GM19239 (cell line): ENCODE measurements around the gene NT5C3A.

ENCODE experiments used
- DNase-seq: peaks from one replicate; pipeline ENCODE4 v3.0.0; 2011; ENCODE audit warnings: low spot score; ENCODE audit not compliant: insufficient read length
- FAIRE-seq: peaks from 2 replicates; lab custom pipeline; 2011; peaks lifted over from hg19 to GRCh38; lab: Jason Lieb, UNC

Gene NT5C3A

DNA sequence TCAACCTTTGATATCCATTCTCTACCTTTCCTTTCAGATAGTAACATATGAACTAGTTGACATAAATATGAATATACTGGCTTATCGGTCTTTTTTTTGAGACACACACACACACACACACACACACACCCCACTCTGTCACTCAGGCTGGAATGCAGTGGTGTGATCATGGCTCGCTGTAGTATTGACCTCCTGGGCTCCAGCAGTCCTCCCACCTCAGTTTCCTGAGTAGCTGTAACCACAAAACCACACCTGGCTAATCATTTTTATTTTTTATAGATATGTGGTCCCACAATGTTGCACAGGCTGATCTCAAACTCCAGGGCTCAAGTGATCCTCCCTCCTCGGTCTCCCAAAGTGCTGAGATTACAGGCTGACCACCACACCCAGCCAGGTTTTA, 14.2 kb upstream of the NT5C3A start:
- no peak for DNase-seq
- FAIRE-seq, result peak; percentile 14

DNA sequence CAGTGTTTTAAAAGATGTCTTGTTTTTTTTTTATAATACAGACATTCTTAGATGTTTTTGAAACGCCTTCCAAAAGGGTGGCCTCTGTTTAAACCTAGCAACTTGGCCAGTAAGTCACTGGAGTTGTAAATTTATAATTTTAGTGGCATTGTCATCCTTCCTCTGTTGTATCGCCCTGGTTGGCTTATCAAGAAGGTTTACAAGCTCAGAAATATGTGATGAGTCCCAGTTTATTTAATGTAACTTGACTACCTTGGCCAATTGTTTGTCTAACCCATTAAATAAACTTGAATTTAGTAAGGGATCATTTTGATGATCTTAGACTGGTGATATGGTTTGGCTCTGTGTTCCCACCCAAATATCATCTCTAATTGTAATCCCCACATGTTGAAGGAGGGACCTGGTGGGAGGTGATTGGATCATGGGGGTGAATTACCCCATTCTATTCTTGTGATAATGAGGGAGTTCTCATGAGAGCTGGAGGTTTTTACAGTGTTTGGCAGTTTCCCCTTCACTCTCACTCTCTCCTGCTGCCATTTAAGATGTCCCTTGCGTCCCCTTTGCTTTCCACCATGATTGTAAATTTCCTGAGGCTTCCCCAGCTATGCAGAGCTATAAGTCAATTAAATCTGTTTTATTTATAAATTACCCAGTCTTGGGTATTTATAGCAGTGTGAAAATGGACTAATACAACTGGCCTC, 13.4 kb upstream of the NT5C3A start:
- no peak for FAIRE-seq
- DNase-seq, result no peak

DNA sequence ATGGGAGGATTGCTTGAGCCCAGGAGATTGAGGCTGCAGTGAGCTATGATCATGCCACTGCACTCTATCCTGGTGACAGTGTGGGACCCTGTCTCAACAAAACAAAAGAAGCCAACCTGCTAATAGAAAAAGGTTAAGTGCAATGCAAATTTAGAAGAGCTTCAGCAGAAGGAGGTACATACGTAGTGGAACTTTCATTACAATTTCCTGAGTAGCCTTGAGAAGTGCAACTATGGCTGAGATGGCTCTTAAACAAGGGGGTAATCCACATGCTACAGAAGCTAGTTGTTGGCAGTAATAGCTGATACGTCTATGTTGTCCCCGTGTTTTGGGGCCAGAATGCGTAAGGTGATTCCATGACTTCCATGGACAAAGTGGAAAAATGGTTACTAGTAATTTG, 10.7 kb upstream of the NT5C3A start:
- DNase-seq (no peak), FAIRE-seq (no peak)

DNA sequence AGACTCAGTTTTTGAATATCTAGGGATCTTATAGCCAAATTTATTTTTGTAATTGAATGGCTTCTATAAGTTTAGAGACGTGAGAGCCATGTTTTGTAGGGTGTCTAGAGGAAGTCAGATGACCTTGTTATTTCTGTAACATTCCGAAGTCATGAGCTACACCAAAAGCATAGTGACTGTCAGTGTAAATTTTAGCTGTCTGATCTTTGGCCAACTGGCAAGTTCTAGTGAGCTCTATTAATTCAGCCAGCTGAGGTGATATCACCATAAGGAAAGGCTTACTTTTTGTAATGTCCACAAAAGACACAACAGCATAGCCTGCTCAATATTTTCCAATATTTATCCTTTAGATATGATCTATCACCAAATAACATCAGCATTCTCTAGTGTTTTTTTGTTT, 9.9 kb upstream of the NT5C3A start:
- DNase-seq, result no peak
- no peak for FAIRE-seq

DNA sequence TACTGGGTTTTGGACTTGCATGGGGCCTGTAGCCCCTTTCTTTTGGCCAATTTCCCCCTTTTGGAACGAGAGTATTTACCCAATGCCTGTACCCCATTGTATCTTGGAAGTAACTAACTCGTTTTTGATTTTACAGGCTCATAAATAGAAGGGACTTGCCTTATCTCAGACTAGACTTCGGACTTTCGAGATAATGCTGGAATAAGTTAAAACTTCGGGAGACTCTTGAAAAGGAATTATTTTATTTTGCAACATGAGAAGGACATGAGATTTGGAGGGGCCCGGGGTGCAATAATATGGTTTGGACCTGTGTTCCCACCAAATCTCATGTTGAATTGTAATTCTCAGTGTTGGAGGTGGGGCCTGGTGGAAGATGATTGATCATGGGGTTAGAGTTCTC, 8.3 kb upstream of the NT5C3A start:
- no peak for FAIRE-seq
- no peak for DNase-seq

DNA sequence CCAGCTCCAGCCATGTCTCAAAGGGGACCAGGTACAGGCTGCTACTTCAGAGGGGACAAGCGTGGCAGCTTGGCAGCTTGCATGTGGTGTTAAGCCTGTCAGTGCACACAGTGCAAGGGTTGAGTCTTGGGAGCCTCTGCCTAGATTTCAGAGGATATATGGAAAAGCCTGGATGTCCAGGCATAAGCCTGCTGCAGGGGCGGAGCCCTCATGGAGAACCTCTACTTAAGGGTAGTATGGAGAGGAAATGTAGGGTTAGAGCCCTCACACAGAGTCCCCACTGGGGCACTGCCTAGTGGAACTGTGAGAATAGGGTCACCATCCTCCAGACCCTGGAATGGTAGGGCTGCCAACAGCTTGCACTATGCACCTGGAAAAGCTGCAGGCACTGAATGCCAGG, 7.7 kb upstream of the NT5C3A start:
- no peak for FAIRE-seq

DNA sequence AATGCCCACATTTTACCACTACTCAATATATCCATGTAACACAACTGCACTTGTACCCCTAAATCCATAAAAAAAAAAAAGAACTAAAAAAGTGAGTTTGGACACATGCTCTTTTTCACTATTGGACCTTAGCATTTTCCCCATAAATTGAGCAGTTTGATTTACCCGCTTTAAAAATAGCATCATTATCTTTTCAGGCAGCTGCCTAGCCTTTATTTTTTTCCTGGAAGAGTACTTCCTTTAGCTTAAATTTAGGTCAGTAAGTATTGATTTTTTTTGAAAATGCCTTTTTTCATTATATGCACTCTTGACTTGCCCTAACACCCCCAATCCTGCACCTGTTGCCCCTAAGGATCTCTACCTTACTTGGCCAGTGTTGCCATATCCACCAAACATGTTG, 5.3 kb upstream of the NT5C3A start:
- FAIRE-seq, result no peak

More for the DNA sequence above, 7.7 kb upstream of the NT5C3A start:
- DNase-seq, result no peak

DNA sequence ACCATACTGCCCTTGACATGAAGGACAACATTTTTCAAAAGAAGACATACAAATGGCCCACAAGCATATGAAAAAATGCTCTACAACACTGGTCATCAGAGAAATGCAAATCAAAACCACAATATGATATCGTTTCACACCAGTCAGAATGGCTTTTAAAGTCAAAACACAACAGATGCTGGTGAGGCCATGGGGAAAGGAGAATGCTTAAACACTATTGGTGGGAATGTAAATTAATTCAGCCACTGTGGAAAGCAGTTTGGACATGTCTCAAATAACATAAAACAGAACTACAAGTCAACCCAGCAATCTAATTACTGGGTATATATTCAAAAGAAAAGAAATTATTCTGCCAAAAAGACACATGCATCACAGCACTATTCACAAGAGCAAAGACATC, 4.2 kb upstream of the NT5C3A start:
- DNase-seq, result no peak
- no peak for FAIRE-seq

More for the DNA sequence above, 5.3 kb upstream of the NT5C3A start:
- DNase-seq, result no peak

DNA sequence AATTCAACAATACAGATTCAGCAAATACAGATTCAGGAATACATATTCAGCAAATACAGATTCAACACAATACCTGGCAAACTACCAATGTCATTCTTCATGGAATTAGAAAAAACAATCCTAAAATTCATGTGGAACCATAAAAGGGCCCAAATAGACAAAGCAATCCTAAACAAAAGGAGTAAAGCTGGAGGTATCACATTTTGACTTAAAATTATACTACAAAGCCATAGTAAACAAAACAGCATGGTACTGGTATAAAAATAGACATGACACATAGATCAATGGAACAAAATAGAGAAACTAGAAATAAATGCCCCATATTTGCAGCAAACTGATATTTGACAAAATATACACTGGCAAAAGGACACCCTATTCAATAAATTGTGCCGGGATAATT, 3.4 kb upstream of the NT5C3A start:
- no peak for DNase-seq
- no peak for FAIRE-seq

DNA sequence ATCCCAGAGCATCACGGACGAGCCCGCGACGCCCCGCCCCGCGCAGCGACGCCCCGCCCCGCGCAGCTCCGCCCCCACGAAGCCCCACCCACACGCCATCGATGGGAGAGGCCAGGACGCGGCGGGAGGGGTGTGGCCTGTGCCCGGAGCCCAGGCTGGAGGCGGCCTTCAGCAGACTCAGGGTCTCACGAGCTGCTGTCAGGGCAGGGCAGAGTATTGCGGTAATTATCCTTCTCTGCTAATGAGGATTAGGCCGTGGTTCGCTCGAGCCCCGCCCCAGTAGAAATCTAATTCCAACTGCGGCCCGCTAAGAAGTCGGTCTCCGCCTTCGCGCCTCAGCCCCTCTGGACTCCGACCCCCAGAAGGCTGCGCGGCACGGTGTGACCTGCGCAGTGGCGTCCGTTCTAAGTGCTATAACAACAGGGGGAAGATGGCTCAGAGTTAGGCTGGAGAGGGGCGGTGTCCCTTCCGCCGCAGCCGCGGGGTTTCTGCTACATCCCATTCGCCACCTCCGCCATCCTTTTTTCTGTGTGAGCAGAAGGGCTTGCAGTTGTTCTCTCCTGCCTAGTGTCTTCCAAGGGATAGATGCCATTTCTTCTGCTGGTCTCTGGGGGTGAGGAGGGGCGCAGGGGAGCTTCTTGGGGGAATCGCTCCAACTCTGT, 337 bp upstream of the NT5C3A start:
- peak; percentile 78 for DNase-seq
- peak; percentile 94 for FAIRE-seq

DNA sequence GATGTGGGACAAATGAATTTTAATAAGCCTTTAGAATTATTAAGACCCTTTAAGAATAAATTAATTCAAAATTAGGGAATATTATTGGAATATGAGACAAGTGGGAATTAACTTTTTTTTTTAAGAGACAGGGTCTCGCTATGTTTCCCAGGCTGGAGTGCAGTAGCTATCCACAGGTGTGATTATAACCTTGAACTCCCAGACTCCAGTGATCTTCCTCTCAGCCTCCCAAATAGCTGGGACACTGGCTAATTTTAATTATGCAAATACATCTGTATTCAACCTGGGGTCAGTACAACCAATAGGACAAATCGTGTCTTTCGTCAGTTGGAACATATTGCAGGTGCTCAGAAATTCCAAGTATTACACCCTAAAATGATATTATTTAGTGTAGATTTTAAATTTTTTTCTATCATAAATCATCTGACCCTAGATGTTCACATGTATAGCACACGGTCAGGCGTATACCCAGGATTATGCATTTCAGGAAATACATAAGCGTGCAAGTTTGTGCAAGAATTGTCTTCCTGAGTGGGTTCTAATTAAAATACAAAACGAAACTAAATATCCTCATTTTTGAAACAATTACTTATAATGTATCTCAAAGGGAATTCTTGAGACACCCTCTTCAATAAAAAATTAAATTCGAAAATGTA, 1.2 kb downstream of the NT5C3A start:
- FAIRE-seq (no peak), DNase-seq (no peak)

DNA sequence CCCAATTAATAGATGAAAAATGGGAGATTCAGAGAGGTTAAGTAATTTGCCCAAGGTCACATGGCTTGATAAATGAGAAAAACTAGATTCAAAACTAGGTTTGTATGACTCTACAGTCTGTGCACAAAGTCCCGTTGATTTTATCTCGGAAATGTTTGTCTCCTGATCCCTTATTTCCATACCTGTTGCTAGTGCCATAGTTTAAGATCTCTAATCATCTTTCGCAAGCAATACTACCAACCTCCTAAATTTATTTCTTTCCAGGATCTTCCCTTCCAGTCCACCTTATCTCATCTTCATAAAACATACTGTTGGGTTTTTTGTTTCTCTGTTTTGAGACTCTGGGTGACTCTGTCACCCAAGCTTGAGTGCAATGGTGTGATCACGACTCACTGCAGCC, 2.9 kb downstream of the NT5C3A start:
- FAIRE-seq (no peak), DNase-seq (no peak)

DNA sequence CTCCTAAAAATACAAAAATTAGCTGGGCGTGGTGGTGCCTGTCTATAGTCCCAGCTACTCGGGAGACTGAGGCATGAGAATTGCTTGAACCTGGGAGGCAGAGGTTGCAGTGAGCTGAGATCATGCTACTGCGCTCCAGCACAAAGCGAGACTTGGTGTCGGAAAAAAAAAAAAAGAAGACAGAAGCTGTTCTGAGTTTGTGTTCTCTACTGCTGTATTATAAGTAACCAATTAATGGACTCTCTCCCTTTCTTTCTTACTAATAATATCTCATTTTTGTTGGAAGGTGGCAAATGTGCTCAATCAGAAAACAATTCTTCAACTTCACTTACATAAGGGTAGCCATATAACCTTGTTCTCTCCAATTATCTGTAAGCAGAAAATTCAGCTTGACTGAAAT, 7.4 kb downstream of the NT5C3A start:
- no peak for FAIRE-seq
- no peak for DNase-seq

DNA sequence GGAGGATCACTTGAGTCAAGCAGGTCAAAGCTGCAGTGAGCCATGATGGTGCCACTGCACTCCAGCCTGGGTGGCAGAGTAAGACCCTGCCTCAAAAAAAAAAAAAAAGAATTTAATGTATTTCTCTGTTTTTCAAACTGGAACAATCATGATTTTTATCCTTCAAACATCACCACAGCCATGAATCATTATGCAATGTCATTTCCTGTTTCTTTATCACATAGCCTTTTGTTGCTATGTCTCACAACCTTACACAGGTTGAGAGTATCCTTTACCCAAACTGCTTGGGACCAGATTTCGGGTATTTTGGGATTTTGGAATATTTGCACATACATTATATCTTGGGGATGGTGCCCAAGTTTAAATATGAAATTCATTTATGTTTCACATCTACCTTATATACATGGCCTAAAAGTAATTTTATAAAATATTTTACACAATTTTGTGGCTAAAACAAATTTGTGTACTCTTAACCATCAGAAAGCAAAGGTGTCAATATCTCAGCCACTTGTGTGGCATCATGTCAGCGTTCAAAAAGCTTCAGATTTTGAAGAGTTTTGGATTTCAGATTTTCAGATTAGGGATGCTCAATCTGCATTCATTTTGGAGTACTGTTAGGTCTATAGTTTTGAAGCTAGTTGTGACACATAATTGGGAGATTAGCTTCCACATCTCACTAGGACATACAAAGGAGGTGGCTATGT, 8.2 kb downstream of the NT5C3A start:
- no peak for FAIRE-seq
- DNase-seq, result no peak

DNA sequence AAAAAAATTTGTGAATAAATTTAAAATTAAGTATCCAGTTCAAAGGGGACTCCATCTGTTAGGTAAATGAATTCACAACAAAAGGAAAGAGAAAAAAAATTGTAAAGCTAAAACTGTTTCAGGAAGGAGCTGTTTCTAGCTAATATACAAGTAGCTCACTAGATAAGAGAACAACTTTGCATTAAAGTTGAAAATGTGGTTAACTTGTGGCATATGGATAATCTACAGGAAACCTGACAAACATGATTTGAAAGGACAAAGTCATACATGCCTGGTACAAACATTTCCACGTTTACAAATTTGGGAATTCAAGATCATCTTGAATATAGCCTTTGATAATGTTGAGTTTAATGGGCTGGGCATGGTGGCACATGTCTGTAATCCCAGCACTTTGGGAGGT, 8.9 kb downstream of the NT5C3A start:
- FAIRE-seq, result no peak
- DNase-seq, result no peak

DNA sequence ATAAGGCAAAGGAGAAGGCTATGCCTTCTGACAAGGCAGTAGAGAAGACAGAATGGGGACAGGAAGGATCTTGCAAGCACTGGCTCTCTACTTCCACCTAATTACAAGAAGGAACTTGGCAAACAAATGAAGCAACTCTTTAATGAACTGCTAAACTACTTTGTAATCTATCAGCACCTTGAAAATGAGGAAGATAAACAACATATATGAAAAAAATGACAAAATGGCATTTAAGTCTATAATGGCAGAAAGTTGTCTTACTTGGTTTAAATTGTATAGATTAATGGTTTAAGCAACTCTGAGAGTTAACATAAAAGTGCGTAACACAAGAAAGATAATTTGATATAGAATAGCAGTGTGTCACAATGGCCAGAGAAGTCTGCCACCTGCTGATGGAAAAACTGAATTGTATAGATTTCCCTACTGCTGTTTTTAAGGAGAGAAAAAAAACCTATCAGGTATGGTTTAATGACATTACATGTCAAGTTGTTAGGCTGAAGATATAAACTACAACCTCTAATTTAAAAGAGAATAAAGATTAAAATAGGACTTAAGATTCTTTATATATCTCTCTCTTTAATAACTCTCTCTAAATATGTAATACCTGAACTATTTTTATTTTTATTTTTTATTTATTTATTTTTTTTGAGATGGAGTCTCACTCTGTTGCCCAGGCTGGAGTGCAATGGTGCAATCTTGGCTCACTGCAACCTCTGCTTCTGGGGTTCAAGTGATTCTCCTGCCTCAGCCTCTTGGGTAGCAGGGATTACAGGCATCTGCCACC, 11.8 kb downstream of the NT5C3A start:
- DNase-seq (no peak), FAIRE-seq (peak; percentile 62)

DNA sequence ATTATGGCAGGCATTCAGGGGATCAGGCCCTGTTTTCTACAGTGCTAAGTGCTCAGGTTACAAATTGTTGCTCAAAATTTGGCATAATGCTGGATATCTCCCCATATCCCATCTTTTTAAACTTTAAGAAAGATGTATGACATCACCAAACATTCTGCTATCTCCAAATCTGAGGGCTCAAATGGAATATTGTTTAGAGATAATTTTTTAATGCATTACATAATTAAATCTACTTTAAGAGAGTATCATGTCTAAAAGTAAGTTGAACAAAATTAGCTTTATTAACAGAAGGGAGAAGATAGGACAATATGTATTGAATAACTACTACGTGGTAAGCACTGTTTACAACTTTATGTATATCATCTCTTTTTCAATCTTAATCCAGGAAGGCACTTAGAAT, 13.9 kb downstream of the NT5C3A start:
- FAIRE-seq (no peak), DNase-seq (no peak)

DNA sequence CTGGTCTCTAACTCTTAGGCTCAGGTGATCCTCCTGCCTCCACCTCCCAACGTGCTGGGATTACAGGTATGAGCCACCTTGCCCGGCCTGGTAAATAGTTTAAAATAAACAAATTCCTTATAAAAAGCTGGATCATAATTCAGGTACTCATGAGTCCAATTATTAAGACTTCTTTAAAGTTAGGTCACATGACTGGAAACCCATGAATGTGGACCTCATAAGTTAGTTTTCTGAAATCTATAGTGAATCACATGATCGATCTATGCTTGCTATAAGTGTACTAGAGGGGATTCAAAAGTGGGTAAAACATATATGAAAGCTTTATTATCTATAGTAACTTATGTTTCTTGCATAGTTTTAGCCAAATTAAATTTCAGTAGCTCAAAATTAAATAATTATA, 14.3 kb downstream of the NT5C3A start:
- FAIRE-seq, result no peak
- no peak for DNase-seq

DNA sequence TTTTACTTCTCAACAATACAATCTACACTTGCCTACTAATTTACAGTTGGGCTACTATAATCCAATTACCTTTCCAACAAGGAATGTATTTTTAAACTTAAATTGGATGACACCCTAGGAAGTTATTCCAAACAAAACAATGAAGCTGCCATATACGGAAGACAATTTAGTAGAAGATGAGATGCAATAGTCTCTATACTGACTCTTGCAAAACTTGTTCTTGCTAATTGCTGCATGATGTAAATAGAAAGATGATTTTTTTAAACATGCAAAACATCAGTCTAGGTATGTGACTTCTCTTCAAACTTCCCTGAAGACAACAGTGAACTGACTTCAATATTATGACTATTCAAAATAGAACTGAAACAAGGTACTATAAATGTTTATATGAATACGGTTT, 17.6 kb downstream of the NT5C3A start:
- FAIRE-seq (peak; percentile 45), DNase-seq (no peak)

DNA sequence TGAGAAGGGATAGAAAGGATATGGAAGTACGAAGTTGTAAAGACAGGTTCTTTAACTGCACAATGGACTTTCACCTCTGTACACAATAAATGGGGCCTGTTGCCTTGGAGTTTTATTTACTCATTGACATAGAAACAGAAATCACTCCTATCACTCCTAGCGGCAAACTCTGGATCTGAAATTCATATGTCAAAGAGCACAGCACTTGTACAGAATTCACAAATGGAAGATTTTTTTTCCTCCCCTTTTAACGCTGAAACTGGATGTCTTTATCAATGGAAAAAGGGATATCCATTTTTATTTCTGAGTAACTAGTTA, 18.2 kb downstream of the NT5C3A start:
- no peak for DNase-seq
- no peak for FAIRE-seq
